MM.1S (cell line): ENCODE measurements around the gene ACP1.

Source experiments
- CTCF ChIP-seq: fragments of 300-600 bp; sonication (generic); IDR thresholded peaks from 2 replicates; pipeline ENCODE4 v1.5.1; 2016; ENCODE audit warnings: antibody characterized with exemption, low read length, mixed read lengths
- EZH2 ChIP-seq: fragments of 300-600 bp; sonication (generic); optimal IDR thresholded peaks from 2 replicates; pipeline ENCODE3; 2017; ENCODE audit warnings: low read depth, mild to moderate bottlenecking, antibody characterized with exemption, low read length, mixed read lengths
- EZH2phosphoT487 ChIP-seq: fragments of 300-600 bp; sonication (generic); IDR thresholded peaks from 2 replicates; pipeline ENCODE4 v1.6.1; 2018; ENCODE audit warnings: antibody characterized with exemption, low read length

DNA sequence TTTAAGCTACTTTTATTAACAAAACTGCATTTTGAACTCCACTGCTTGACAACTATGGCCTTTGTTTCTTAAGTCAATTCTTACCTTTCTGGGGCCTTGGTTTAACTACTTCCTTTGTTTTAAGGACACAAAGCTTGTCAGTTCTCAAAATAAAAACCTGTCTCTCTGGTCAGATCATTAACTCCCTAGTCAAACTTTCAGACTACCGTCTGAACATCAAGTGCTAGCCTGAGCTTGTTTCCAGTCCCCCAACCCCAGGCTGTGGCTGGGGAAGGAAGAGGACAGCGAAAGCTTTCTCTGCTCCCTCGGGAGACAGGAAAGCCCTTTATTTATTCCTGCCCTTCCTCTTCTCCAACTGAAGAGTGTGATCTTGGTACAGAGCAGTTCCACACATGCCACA lies 2.6 kb upstream of the ACP1 start:
- TF ChIP-seq CTCF (no peak), EZH2 (no peak), EZH2phosphoT487 (no peak)
